ENCODE measurements around the gene SDCBP2.

GRCh38 chr20:1321654-1321939, 7.3 kb downstream of the SDCBP2 start:
- TF ChIP-seq, protein P1, sequence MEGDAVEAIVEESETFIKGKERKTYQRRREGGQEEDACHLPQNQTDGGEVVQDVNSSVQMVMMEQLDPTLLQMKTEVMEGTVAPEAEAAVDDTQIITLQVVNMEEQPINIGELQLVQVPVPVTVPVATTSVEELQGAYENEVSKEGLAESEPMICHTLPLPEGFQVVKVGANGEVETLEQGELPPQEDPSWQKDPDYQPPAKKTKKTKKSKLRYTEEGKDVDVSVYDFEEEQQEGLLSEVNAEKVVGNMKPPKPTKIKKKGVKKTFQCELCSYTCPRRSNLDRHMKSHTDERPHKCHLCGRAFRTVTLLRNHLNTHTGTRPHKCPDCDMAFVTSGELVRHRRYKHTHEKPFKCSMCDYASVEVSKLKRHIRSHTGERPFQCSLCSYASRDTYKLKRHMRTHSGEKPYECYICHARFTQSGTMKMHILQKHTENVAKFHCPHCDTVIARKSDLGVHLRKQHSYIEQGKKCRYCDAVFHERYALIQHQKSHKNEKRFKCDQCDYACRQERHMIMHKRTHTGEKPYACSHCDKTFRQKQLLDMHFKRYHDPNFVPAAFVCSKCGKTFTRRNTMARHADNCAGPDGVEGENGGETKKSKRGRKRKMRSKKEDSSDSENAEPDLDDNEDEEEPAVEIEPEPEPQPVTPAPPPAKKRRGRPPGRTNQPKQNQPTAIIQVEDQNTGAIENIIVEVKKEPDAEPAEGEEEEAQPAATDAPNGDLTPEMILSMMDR (IDR thresholded peaks at IDR 0.05) = no peak
- TF ChIP-seq POLR2A (IDR thresholded peaks at IDR 0.05) = no peak

Data from ovary (tissue), 3 donors.